Fibroblast of lung (primary cell): ENCODE data around the gene NPAS4. TPM values are rescaled to one million over a fixed set of nuclear protein-coding genes. Genes with fewer than 3 reads are reported as not detected.

Experiments used
- DNase-seq, 2 donors: peaks; one replicate each; pipeline versions ENCODE4 v3.0.0 to v3.0.0-alpha.2; 2010; ENCODE audit warnings: low read depth in 2 of 2
- H2AFZ ChIP-seq: 2 replicates; pipeline ENCODE4 v1.5.1; 2012; ENCODE audit warnings: low read length, control low read depth, inconsistent platforms
- H3K27ac ChIP-seq: 2 replicates; pipeline ENCODE4 v1.5.1; 2011; ENCODE audit warnings: low read length, control low read depth; ENCODE audit not compliant: insufficient read depth
- H3K27me3 ChIP-seq: 2 replicates; pipeline ENCODE4 v1.5.1; 2011; ENCODE audit warnings: mild to moderate bottlenecking, low read length; ENCODE audit not compliant: control insufficient read depth, insufficient read depth
- H3K36me3 ChIP-seq: 2 replicates; pipeline ENCODE4 v1.5.1; 2011; ENCODE audit warnings: low read length; ENCODE audit not compliant: control insufficient read depth, insufficient read depth
- H3K4me1 ChIP-seq: 2 replicates; pipeline ENCODE4 v1.5.1; 2011; ENCODE audit warnings: low read length; ENCODE audit not compliant: control insufficient read depth, insufficient read depth; ENCODE audit errors: extremely low read depth
- H3K4me2 ChIP-seq: 2 replicates; pipeline ENCODE4 v1.5.1; 2011; ENCODE audit warnings: low read length, control low read depth; ENCODE audit not compliant: insufficient read depth; ENCODE audit errors: extremely low read depth
- H3K4me3 ChIP-seq, 4 experiments: fragments of 200-600 bp in 1 of 4; sonication (generic) in 1 of 4; replicated peaks in 1 of 4; 2 replicates each; pipeline ENCODE4 v1.5.1; 2011 to 2016; ENCODE audit warnings: low read length in 4 of 4, low read depth in 3 of 4, mild to moderate bottlenecking in 3 of 4, control low read depth in 2 of 4, inconsistent platforms in 1 of 4, mixed read lengths in 1 of 4; ENCODE audit not compliant: insufficient read depth in 1 of 4; ENCODE audit errors: control extremely low read depth in 1 of 4
- H3K79me2 ChIP-seq: 2 replicates; pipeline ENCODE4 v1.5.1; 2012; ENCODE audit warnings: mild to moderate bottlenecking, low read length, inconsistent platforms; ENCODE audit not compliant: control insufficient read depth, insufficient read depth
- H3K9ac ChIP-seq: 2 replicates; pipeline ENCODE4 v1.5.1; 2011; ENCODE audit warnings: mild to moderate bottlenecking, low read length, control low read depth; ENCODE audit not compliant: insufficient read depth
- H3K9me3 ChIP-seq: 2 replicates; pipeline ENCODE4 v1.5.1; 2012; ENCODE audit warnings: low read depth, low read length; ENCODE audit not compliant: control insufficient read depth, insufficient read depth
- H4K20me1 ChIP-seq: 2 replicates; pipeline ENCODE4 v1.5.1; 2011; ENCODE audit warnings: low read length; ENCODE audit not compliant: control insufficient read depth, insufficient read depth; ENCODE audit errors: extremely low read depth
- CTCF ChIP-seq, 2 donors: IDR thresholded peaks in 1 of 2; conservative IDR thresholded peaks in 1 of 2; 1 replicate in 1 of 2; 2 replicates in 1 of 2; pipeline ENCODE4 v1.5.1; 2011 to 2012; ENCODE audit warnings: low read length in 2 of 2, control low read depth in 1 of 2, inconsistent platforms in 1 of 2, low read depth in 1 of 2, mild to moderate bottlenecking in 1 of 2
- EZH2 ChIP-seq: IDR thresholded peaks from 2 replicates; pipeline ENCODE4 v1.5.1; 2012; ENCODE audit warnings: low read length, control low read depth, mild to moderate bottlenecking; ENCODE audit errors: missing control alignments
- polyA plus RNA-seq, 2 donors: library from polyadenylated mRNA; depleted of rRNA in 1 of 2; stranded (reverse) in 1 of 2; unstranded in 1 of 2; fragments of >200 nt; gene quantifications; 2 replicates each; pipeline ENCODE4 v1.2.1, GENCODE V29; 2011 to 2012; ENCODE audit warnings: missing spikeins in 1 of 2
- total RNA-seq: library from RNA; depleted of rRNA; stranded (reverse); fragments of >200 nt; gene quantifications from 2 replicates; pipeline ENCODE4 v1.2.1, GENCODE V29; 2014

The NPAS4 gene
- total and polyA plus RNA-seq, 2 donors (not counting 1 experiment from before 2014, with no cell fraction given) = 0.16 TPM; not detected in 1

GRCh38 chr11:66418168-66418985 is 2.5 kb upstream of the NPAS4 start:
- Histone ChIP-seq H3K36me3 (no peaks in the 10 kb centered on the region), H2AFZ (no peak overlapping the region), H3K4me1 (peaks cover 9% of the 10 kb centered on the region), H3K4me2 (peak overlapping the region; percentile 48), H3K9me3 (no peaks in the 10 kb centered on the region), H3K79me2 (no peaks in the 10 kb centered on the region), H3K9ac (no peak overlapping the region), H3K27me3 (peaks cover 5% of the 10 kb centered on the region), H4K20me1 (no peaks in the 10 kb centered on the region), H3K4me3 (no peak overlapping the region), H3K27ac (no peak overlapping the region)
- DNase-seq = peak; percentile 94 to 97
- TF ChIP-seq CTCF (conservative IDR thresholded peaks at IDR 0.05 in 1 of 2, IDR thresholded peaks at IDR 0.05 in 1 of 2; ENCODE audit: low read depth in 1 of 2, low read length in 2 of 2) = peak; percentile 53 to 66
- no peak for TF ChIP-seq EZH2

GRCh38 chr11:66418986-66419308 is 1.9 kb upstream of the NPAS4 start:
- Histone ChIP-seq H3K27me3 (peaks cover 5% of the 10 kb centered on the region), H4K20me1 (no peaks in the 10 kb centered on the region), H3K36me3 (no peaks in the 10 kb centered on the region), H3K4me2 (no peak overlapping the region), H3K9ac (no peak overlapping the region), H3K4me1 (peaks cover 9% of the 10 kb centered on the region), H3K27ac (no peak overlapping the region), H2AFZ (no peak overlapping the region), H3K9me3 (no peaks in the 10 kb centered on the region), H3K79me2 (no peaks in the 10 kb centered on the region), H3K4me3 (no peak overlapping the region)
- TF ChIP-seq EZH2 = no peak
- TF ChIP-seq CTCF (conservative IDR thresholded peaks at IDR 0.05 in 1 of 2, IDR thresholded peaks at IDR 0.05 in 1 of 2; ENCODE audit: low read depth in 1 of 2, low read length in 2 of 2) = no peak
- no peak for DNase-seq

- TF ChIP-seq CTCF (conservative IDR thresholded peaks at IDR 0.05 in 1 of 2, IDR thresholded peaks at IDR 0.05 in 1 of 2; ENCODE audit: low read depth in 1 of 2, low read length in 2 of 2) = no peak
- no peak for TF ChIP-seq EZH2
- Histone ChIP-seq H3K4me2 (no peak overlapping the region), H3K4me3 (no peak overlapping the region), H4K20me1 (no peaks in the 10 kb centered on the region), H3K27me3 (peaks cover 5% of the 10 kb centered on the region), H3K9me3 (no peaks in the 10 kb centered on the region), H3K36me3 (no peaks in the 10 kb centered on the region), H3K79me2 (no peaks in the 10 kb centered on the region), H3K9ac (no peak overlapping the region), H3K4me1 (peaks cover 9% of the 10 kb centered on the region), H2AFZ (no peak overlapping the region), H3K27ac (no peak overlapping the region)
- no peak for DNase-seq
Observed at GRCh38 chr11:66419825-66420224, 1.0 kb upstream of the NPAS4 start.
